Neural cell (in vitro differentiated cells): ENCODE data around the gene PTMS.

ENCODE experiments used
- POLR2AphosphoS5 ChIP-seq: IDR thresholded peaks from 2 replicates; pipeline ENCODE4 v1.6.1; 2012
- RAD21 ChIP-seq: fragments of 450-650 bp; conservative IDR thresholded peaks from 2 replicates; pipeline ENCODE4 v1.6.1; 2014; ENCODE audit warnings: antibody characterized with exemption, mild to moderate bottlenecking, moderate library complexity
- TAF1 ChIP-seq: IDR thresholded peaks from 2 replicates; pipeline ENCODE4 v1.6.1; 2012; ENCODE audit warnings: low read depth

DNA sequence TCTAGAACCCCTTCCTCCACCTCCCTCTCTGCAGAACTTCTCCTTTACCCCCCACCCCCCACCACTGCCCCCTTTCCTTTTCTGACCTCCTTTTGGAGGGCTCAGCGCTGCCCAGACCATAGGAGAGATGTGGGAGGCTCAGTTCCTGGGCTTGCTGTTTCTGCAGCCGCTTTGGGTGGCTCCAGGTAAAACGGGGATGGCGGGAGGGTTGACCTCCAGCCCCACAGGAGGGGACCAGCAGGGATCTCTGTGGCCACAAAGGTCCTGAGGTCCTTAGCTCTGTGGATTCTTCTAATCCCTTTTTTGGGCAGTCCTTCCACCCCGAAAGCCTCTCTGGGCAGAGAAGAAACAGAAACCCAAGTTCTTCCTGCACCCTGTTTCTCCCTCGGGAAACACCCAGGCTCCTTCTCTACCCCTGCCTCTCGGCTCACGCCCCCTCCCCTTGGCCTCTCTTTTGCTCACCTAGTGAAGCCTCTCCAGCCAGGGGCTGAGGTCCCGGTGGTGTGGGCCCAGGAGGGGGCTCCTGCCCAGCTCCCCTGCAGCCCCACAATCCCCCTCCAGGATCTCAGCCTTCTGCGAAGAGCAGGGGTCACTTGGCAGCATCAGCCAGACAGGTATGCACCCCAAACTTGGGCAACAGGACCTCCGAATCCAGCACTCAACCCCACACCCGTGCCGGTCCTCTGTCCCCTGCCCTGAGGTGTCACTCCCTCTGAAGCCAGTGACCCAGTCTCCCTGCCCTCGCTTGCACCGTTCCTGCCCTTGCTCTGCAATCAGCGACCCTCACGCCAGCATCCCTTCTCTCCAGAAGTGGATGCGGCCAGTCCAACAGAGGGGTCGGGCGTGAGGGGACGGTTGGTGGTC lies 6.8 kb downstream of the PTMS start:
- no peak for TF ChIP-seq RAD21
- no peak for TF ChIP-seq TAF1
- no peak for TF ChIP-seq POLR2AphosphoS5
